GM12878 (cell line): Measurements from ENCODE around the gene CDC6.
"Not testable (repeated sequence)": the region's sequence is repeated elsewhere in the genome, so short reads cannot be mapped to it uniquely, and the experiment has no call there.

Experiments
- BCLAF1 ChIP-seq: fragments of 450-650 bp; IDR thresholded peaks from 2 replicates; pipeline ENCODE4 v1.6.1; 2017; ENCODE audit warnings: antibody characterized with exemption, mild to moderate bottlenecking, moderate library complexity
- CHD1 ChIP-seq: IDR thresholded peaks from 2 replicates; pipeline ENCODE4 v1.6.1; 2012; ENCODE audit warnings: low read depth, low read length, improper control_type of control experiment
- CHD4 ChIP-seq: fragments of 200-600 bp; sonication (generic); IDR thresholded peaks from 2 replicates; pipeline ENCODE4 v1.6.1; 2016; ENCODE audit warnings: mild to moderate bottlenecking
- CREB1 ChIP-seq: IDR thresholded peaks from 2 replicates; pipeline ENCODE4 v1.6.1; 2012; ENCODE audit warnings: low read depth, mild to moderate bottlenecking, inconsistent platforms
- CTCF ChIP-seq, 3 experiments: IDR thresholded peaks in 2 of 3; conservative IDR thresholded peaks in 1 of 3; 2 replicates each; pipeline ENCODE4 v1.5.1; 2011; ENCODE audit warnings: low read depth in 3 of 3, low read length in 3 of 3, mild to moderate bottlenecking in 3 of 3, control low read depth in 2 of 3, moderate library complexity in 2 of 3, inconsistent platforms in 1 of 3, mixed read lengths in 1 of 3; ENCODE audit not compliant: control insufficient read depth in 2 of 3, insufficient read depth in 1 of 3; ENCODE audit errors: extremely low read depth in 1 of 3
- E4F1 ChIP-seq: fragments of 450-650 bp; IDR thresholded peaks from 2 replicates; pipeline ENCODE4 v1.6.1; 2018; ENCODE audit warnings: borderline replicate concordance, mild to moderate bottlenecking; ENCODE audit not compliant: partially characterized antibody
- EZH2 ChIP-seq: IDR thresholded peaks from 2 replicates; pipeline ENCODE4 v1.6.1; 2012; ENCODE audit warnings: low read depth, mild to moderate bottlenecking, control low read depth, inconsistent platforms, low read length, borderline replicate concordance; ENCODE audit not compliant: control insufficient read depth
- FOXK2 ChIP-seq: fragments of 450-650 bp; IDR thresholded peaks from 2 replicates; pipeline ENCODE4 v1.6.1; 2017; ENCODE audit warnings: mild to moderate bottlenecking, moderate library complexity
- MYC ChIP-seq: IDR thresholded peaks from 2 replicates; pipeline ENCODE4 v1.6.1; 2011; ENCODE audit warnings: mild to moderate bottlenecking, low read length, moderate library complexity, inconsistent platforms; ENCODE audit not compliant: insufficient read depth, insufficient replicate concordance, insufficient read length, severe bottlenecking
- NKRF ChIP-seq: fragments of 450-650 bp; conservative IDR thresholded peaks from 2 replicates; pipeline ENCODE4 v1.6.1; 2017; ENCODE audit warnings: mild to moderate bottlenecking, moderate library complexity
- POLR2A ChIP-seq: IDR thresholded peaks from 2 replicates; pipeline ENCODE4 v1.6.1; 2011; ENCODE audit warnings: low read depth, mild to moderate bottlenecking, low read length
- POLR2AphosphoS2 ChIP-seq: IDR thresholded peaks from 2 replicates; pipeline ENCODE4 v1.6.1; 2011; ENCODE audit warnings: low read depth, mild to moderate bottlenecking, low read length, improper control_type of control experiment, moderate library complexity
- POLR2AphosphoS5 ChIP-seq: IDR thresholded peaks from 2 replicates; pipeline ENCODE4 v1.6.1; 2011; ENCODE audit warnings: mild to moderate bottlenecking, low read length, inconsistent platforms
- RFX5 ChIP-seq: IDR thresholded peaks from 2 replicates; pipeline ENCODE4 v1.6.1; 2011; ENCODE audit warnings: low read depth, low read length, improper control_type of control experiment

- TF ChIP-seq CHD4; CTCF (IDR thresholded peaks at IDR 0.05 in 2 of 3, conservative IDR thresholded peaks at IDR 0.05 in 1 of 3; ENCODE audit: control insufficient read depth in 2 of 3, extremely low read depth in 1 of 3, insufficient read depth in 1 of 3, low read depth in 3 of 3, low read length in 3 of 3); CHD1; POLR2AphosphoS5; BCLAF1; CREB1; EZH2; POLR2A; MYC; E4F1; RFX5; POLR2AphosphoS2; FOXK2; NKRF: not testable (repeated sequence)
These were observed 16.8 kb downstream of the CDC6 start for GRCh38 chr17:40304552-40304863.
